Measurements from ENCODE around the gene WASF3. TPM values are rescaled to one million over a fixed set of nuclear protein-coding genes. Genes with fewer than 3 reads are reported as not detected.

Gene WASF3
- total and polyA plus RNA-seq, 3 experiments from 2014 or later, result 0.20 to 0.24 TPM; not detected in 1

GRCh38 chr13:26587251-26587650, 29.8 kb downstream of the WASF3 start:
- Mint-ChIP-seq H3K4me1 (no peaks in the 10 kb centered on the region), H3K9me3 (no peaks in the 10 kb centered on the region), H3K4me3 (no peak overlapping the region), H3K27me3 (peaks cover 3 to 25% of the 10 kb centered on the region in 2 donors), H3K36me3 (no peaks in the 10 kb centered on the region), H3K27ac (no peak overlapping the region)
- no peak overlapping the region for H3K4me3 ChIP-seq (ENCODE audit: low read length)
- no peaks in the 10 kb centered on the region for H3K36me3 ChIP-seq (ENCODE audit: insufficient read depth, low read length)
- no peaks in the 10 kb centered on the region for H3K9me3 ChIP-seq (ENCODE audit: low read length)
- ChIA-PET POLR2A (no interaction called here), CTCF (no interaction called here)
- H3K27ac ChIP-seq (ENCODE audit: low read depth, low read length), result no peak overlapping the region
- H3K4me1 ChIP-seq (ENCODE audit: insufficient read depth, low read length), result no peaks in the 10 kb centered on the region
- H3K27me3 ChIP-seq (ENCODE audit: insufficient read depth, low read length, poor library complexity, severe bottlenecking), result no peaks in the 10 kb centered on the region
- no peak for DNase-seq

- ChIA-PET CTCF (no interaction called here), POLR2A (no interaction called here)
- peaks cover 3 to 16% of the 10 kb centered on the region in 2 donors for H3K27me3 Mint-ChIP-seq
- H3K36me3 Mint-ChIP-seq, result no peaks in the 10 kb centered on the region
- no peaks in the 10 kb centered on the region for H3K4me1 Mint-ChIP-seq
- no peaks in the 10 kb centered on the region for H3K9me3 Mint-ChIP-seq
- Histone ChIP-seq H3K27ac (ENCODE audit: low read depth, low read length) (no peak overlapping the region), H3K4me3 (ENCODE audit: low read length) (no peak overlapping the region), H3K27me3 (ENCODE audit: insufficient read depth, low read length, poor library complexity, severe bottlenecking) (no peaks in the 10 kb centered on the region), H3K9me3 (ENCODE audit: low read length) (no peaks in the 10 kb centered on the region), H3K4me1 (ENCODE audit: insufficient read depth, low read length) (no peaks in the 10 kb centered on the region), H3K36me3 (ENCODE audit: insufficient read depth, low read length) (no peaks in the 10 kb centered on the region)
- no peak overlapping the region for H3K4me3 Mint-ChIP-seq
- DNase-seq, result no peak
- H3K27ac Mint-ChIP-seq, result no peak overlapping the region
Observed at GRCh38 chr13:26589226-26589625, 31.7 kb downstream of the WASF3 start.

- DNase-seq, result no peak
- POLR2A ChIA-PET, result no interaction called here
- Histone ChIP-seq H3K27me3 (ENCODE audit: insufficient read depth, low read length, poor library complexity, severe bottlenecking) (no peaks in the 10 kb centered on the region), H3K9me3 (ENCODE audit: low read length) (no peaks in the 10 kb centered on the region), H3K27ac (ENCODE audit: low read depth, low read length) (no peak overlapping the region), H3K36me3 (ENCODE audit: insufficient read depth, low read length) (no peaks in the 10 kb centered on the region), H3K4me1 (ENCODE audit: insufficient read depth, low read length) (no peaks in the 10 kb centered on the region), H3K4me3 (ENCODE audit: low read length) (no peak overlapping the region)
- no peak overlapping the region for H3K27ac Mint-ChIP-seq
- peaks cover 0 to 1% (median 0%) of the 10 kb centered on the region in 5 donors for H3K9me3 Mint-ChIP-seq
- peaks cover 0 to 19% of the 10 kb centered on the region in 2 donors for H3K27me3 Mint-ChIP-seq
- H3K4me3 Mint-ChIP-seq, result no peak overlapping the region
- CTCF ChIA-PET, result no interaction called here
- no peaks in the 10 kb centered on the region for H3K36me3 Mint-ChIP-seq
- no peaks in the 10 kb centered on the region for H3K4me1 Mint-ChIP-seq
Observed at GRCh38 chr13:26589754-26590153, 32.3 kb downstream of the WASF3 start.

DNA sequence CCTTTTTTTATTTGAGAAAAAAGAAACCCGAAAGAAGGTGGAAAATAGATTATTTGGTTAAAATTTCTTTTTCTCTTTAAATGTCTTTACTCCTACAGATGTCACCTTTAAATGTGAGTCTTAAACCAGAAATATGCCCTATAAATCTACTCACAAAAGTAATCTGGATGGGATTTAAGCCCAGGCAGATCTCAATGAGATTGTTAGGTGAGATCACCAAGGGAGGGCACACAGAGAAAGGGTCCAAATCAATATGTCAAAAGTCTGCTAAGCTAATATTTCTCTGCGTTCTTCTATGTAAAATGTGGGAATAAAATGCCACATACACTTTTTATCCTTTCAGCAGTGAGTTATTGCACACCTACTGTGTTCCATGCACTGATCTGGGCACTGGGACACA, 32.9 kb downstream of the WASF3 start:
- Histone ChIP-seq H3K27ac (ENCODE audit: low read depth, low read length) (no peak overlapping the region), H3K36me3 (ENCODE audit: insufficient read depth, low read length) (no peaks in the 10 kb centered on the region), H3K9me3 (ENCODE audit: low read length) (no peaks in the 10 kb centered on the region), H3K27me3 (ENCODE audit: insufficient read depth, low read length, poor library complexity, severe bottlenecking) (no peaks in the 10 kb centered on the region), H3K4me1 (ENCODE audit: insufficient read depth, low read length) (no peaks in the 10 kb centered on the region), H3K4me3 (ENCODE audit: low read length) (no peak overlapping the region)
- Mint-ChIP-seq H3K27me3 (peaks cover 0 to 20% of the 10 kb centered on the region in 2 donors), H3K4me3 (no peak overlapping the region), H3K27ac (no peak overlapping the region), H3K4me1 (no peaks in the 10 kb centered on the region), H3K9me3 (peaks cover 0 to 1% (median 0%) of the 10 kb centered on the region in 5 donors), H3K36me3 (no peaks in the 10 kb centered on the region)
- no peak for DNase-seq
- ChIA-PET POLR2A (no interaction called here), CTCF (no interaction called here)

- peaks cover 0 to 1% (median 0%) of the 10 kb centered on the region in 5 donors for H3K9me3 Mint-ChIP-seq
- H3K36me3 Mint-ChIP-seq, result no peaks in the 10 kb centered on the region
- H3K4me3 Mint-ChIP-seq, result no peak overlapping the region
- POLR2A ChIA-PET, result no interaction called here
- no peak for DNase-seq
- no peaks in the 10 kb centered on the region for H3K4me1 ChIP-seq (ENCODE audit: insufficient read depth, low read length)
- CTCF ChIA-PET, result no interaction called here
- H3K4me3 ChIP-seq (ENCODE audit: low read length), result no peak overlapping the region
- H3K9me3 ChIP-seq (ENCODE audit: low read length), result no peaks in the 10 kb centered on the region
- H3K27me3 Mint-ChIP-seq, result peaks cover 0 to 23% of the 10 kb centered on the region in 2 donors
- no peaks in the 10 kb centered on the region for H3K4me1 Mint-ChIP-seq
- no peaks in the 10 kb centered on the region for H3K27me3 ChIP-seq (ENCODE audit: insufficient read depth, low read length, poor library complexity, severe bottlenecking)
- H3K27ac Mint-ChIP-seq, result no peak overlapping the region
- H3K27ac ChIP-seq (ENCODE audit: low read depth, low read length), result no peak overlapping the region
- no peaks in the 10 kb centered on the region for H3K36me3 ChIP-seq (ENCODE audit: insufficient read depth, low read length)
Observed at GRCh38 chr13:26590951-26591350, 33.5 kb downstream of the WASF3 start.

- H3K27me3 Mint-ChIP-seq, result peaks cover 0 to 23% of the 10 kb centered on the region in 2 donors
- Histone ChIP-seq H3K9me3 (ENCODE audit: low read length) (no peaks in the 10 kb centered on the region), H3K27me3 (ENCODE audit: insufficient read depth, low read length, poor library complexity, severe bottlenecking) (no peaks in the 10 kb centered on the region), H3K36me3 (ENCODE audit: insufficient read depth, low read length) (no peaks in the 10 kb centered on the region), H3K27ac (ENCODE audit: low read depth, low read length) (no peak overlapping the region), H3K4me3 (ENCODE audit: low read length) (no peak overlapping the region), H3K4me1 (ENCODE audit: insufficient read depth, low read length) (no peaks in the 10 kb centered on the region)
- no peak overlapping the region for H3K4me3 Mint-ChIP-seq
- POLR2A ChIA-PET, result no interaction called here
- CTCF ChIA-PET, result no interaction called here
- no peak for DNase-seq
- peaks cover 0 to under 1% (median 0%) of the 10 kb centered on the region in 3 donors for H3K36me3 Mint-ChIP-seq
- H3K27ac Mint-ChIP-seq, result no peak overlapping the region
- no peaks in the 10 kb centered on the region for H3K4me1 Mint-ChIP-seq
- H3K9me3 Mint-ChIP-seq, result peaks cover 0 to 4% (median 3%) of the 10 kb centered on the region in 5 donors
Observed at GRCh38 chr13:26591672-26592071, 34.2 kb downstream of the WASF3 start.

GRCh38 chr13:26593661-26594060, 36.2 kb downstream of the WASF3 start:
- no peaks in the 10 kb centered on the region for H3K4me1 ChIP-seq (ENCODE audit: insufficient read depth, low read length)
- no peak overlapping the region for H3K4me3 ChIP-seq (ENCODE audit: low read length)
- no peaks in the 10 kb centered on the region for H3K9me3 ChIP-seq (ENCODE audit: low read length)
- no peaks in the 10 kb centered on the region for H3K4me1 Mint-ChIP-seq
- no peak overlapping the region for H3K27ac Mint-ChIP-seq
- no peaks in the 10 kb centered on the region for H3K27me3 ChIP-seq (ENCODE audit: insufficient read depth, low read length, poor library complexity, severe bottlenecking)
- CTCF ChIA-PET, result no interaction called here
- POLR2A ChIA-PET, result no interaction called here
- H3K27ac ChIP-seq (ENCODE audit: low read depth, low read length), result no peak overlapping the region
- H3K36me3 Mint-ChIP-seq, result peaks cover 0 to 3% (median 1%) of the 10 kb centered on the region in 3 donors
- peaks cover 2 to 12% (median 10%) of the 10 kb centered on the region in 5 donors for H3K9me3 Mint-ChIP-seq
- no peaks in the 10 kb centered on the region for H3K36me3 ChIP-seq (ENCODE audit: insufficient read depth, low read length)
- no peak for DNase-seq
- peaks cover 0 to 23% of the 10 kb centered on the region in 2 donors for H3K27me3 Mint-ChIP-seq
- no peak overlapping the region for H3K4me3 Mint-ChIP-seq

DNA sequence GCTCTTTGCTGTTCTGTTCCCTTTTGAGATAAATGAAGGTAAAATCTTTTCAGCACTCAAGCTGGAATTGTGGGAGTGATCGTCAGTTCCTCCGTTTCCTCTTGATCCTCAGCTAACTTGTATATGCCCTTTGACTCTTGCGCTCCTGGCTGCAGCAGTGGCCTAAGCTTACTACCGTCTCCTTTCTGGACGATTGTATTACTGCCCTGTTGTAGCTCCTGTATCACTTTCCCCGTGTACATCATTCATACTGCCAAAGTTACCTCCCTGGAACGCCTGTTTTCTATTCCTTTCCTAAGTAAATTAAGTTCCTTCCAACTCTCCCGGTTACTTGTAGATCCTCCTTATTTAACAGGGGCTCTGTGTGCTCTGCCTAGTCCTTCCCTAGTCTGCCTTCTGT, 36.9 kb downstream of the WASF3 start:
- peaks cover 0 to 3% (median 1%) of the 10 kb centered on the region in 3 donors for H3K36me3 Mint-ChIP-seq
- Histone ChIP-seq H3K4me1 (ENCODE audit: insufficient read depth, low read length) (no peaks in the 10 kb centered on the region), H3K27me3 (ENCODE audit: insufficient read depth, low read length, poor library complexity, severe bottlenecking) (no peaks in the 10 kb centered on the region), H3K36me3 (ENCODE audit: insufficient read depth, low read length) (no peaks in the 10 kb centered on the region), H3K4me3 (ENCODE audit: low read length) (no peak overlapping the region), H3K9me3 (ENCODE audit: low read length) (no peaks in the 10 kb centered on the region), H3K27ac (ENCODE audit: low read depth, low read length) (no peak overlapping the region)
- no peak overlapping the region for H3K27ac Mint-ChIP-seq
- POLR2A ChIA-PET, result no interaction called here
- H3K9me3 Mint-ChIP-seq, result peaks cover 2 to 12% (median 10%) of the 10 kb centered on the region in 5 donors
- no peak for DNase-seq
- no peak overlapping the region for H3K4me3 Mint-ChIP-seq
- peaks cover 0 to 19% of the 10 kb centered on the region in 2 donors for H3K27me3 Mint-ChIP-seq
- CTCF ChIA-PET, result no interaction called here
- no peaks in the 10 kb centered on the region for H3K4me1 Mint-ChIP-seq

GRCh38 chr13:26596458-26596857, 39.0 kb downstream of the WASF3 start:
- H3K4me3 Mint-ChIP-seq, result no peak overlapping the region
- Histone ChIP-seq H3K9me3 (ENCODE audit: low read length) (no peaks in the 10 kb centered on the region), H3K27ac (ENCODE audit: low read depth, low read length) (no peak overlapping the region), H3K4me1 (ENCODE audit: insufficient read depth, low read length) (no peaks in the 10 kb centered on the region), H3K36me3 (ENCODE audit: insufficient read depth, low read length) (no peaks in the 10 kb centered on the region), H3K27me3 (ENCODE audit: insufficient read depth, low read length, poor library complexity, severe bottlenecking) (no peaks in the 10 kb centered on the region), H3K4me3 (ENCODE audit: low read length) (no peak overlapping the region)
- H3K9me3 Mint-ChIP-seq, result peaks cover 2 to 15% (median 10%) of the 10 kb centered on the region in 5 donors
- CTCF ChIA-PET, result interaction anchor here (1.4 kb wide), 1 partner anchor 9 kb away, joined by 4 read pairs; no protein-coding TSS in a partner anchor
- no peak for DNase-seq
- peaks cover 0 to 3% (median 1%) of the 10 kb centered on the region in 3 donors for H3K36me3 Mint-ChIP-seq
- H3K27me3 Mint-ChIP-seq, result peaks cover 0 to 23% of the 10 kb centered on the region in 2 donors
- no peak overlapping the region for H3K27ac Mint-ChIP-seq
- H3K4me1 Mint-ChIP-seq, result no peaks in the 10 kb centered on the region
- POLR2A ChIA-PET, result no interaction called here
